H9 (cell line): ENCODE results near the gene ASTN1. TPM values are rescaled to one million over a fixed set of nuclear protein-coding genes. Genes with fewer than 3 reads are reported as not detected.

Experiments used
- DNase-seq: peaks from one replicate; pipeline ENCODE4 v3.0.0-alpha.2; 2017
- H2AFZ ChIP-seq: one replicate; pipeline ENCODE4 v1.6.1; 2013; ENCODE audit warnings: mild to moderate bottlenecking, low read length, control low read depth, moderate library complexity
- H2AK5ac ChIP-seq: 2 replicates; pipeline ENCODE4 v1.6.1; 2013; ENCODE audit warnings: low read length, control low read depth, mixed read lengths; ENCODE audit not compliant: insufficient read length
- H2BK120ac ChIP-seq: one replicate; pipeline ENCODE4 v1.6.1; 2013; ENCODE audit warnings: low read depth, mild to moderate bottlenecking, low read length, control low read depth, inconsistent platforms; ENCODE audit not compliant: poor library complexity, severe bottlenecking
- H2BK12ac ChIP-seq: 2 replicates; pipeline ENCODE4 v1.6.1; 2013; ENCODE audit warnings: low read length, control low read depth, mixed read lengths, low read depth; ENCODE audit not compliant: insufficient read length
- H2BK15ac ChIP-seq: 2 replicates; pipeline ENCODE4 v1.6.1; 2013; ENCODE audit warnings: low read depth, low read length, control low read depth
- H2BK20ac ChIP-seq: one replicate; pipeline ENCODE4 v1.6.1; 2013; ENCODE audit warnings: low read depth, mild to moderate bottlenecking, low read length, control low read depth, inconsistent platforms; ENCODE audit not compliant: poor library complexity, severe bottlenecking
- H2BK5ac ChIP-seq: 2 replicates; pipeline ENCODE4 v1.6.1; 2013; ENCODE audit warnings: low read length, control low read depth, mixed read lengths; ENCODE audit not compliant: insufficient read length
- H3K14ac ChIP-seq: 2 replicates; pipeline ENCODE4 v1.6.1; 2013; ENCODE audit warnings: low read length, control low read depth; ENCODE audit not compliant: insufficient read depth
- H3K18ac ChIP-seq: 2 replicates; pipeline ENCODE4 v1.6.1; 2013; ENCODE audit warnings: low read depth, mild to moderate bottlenecking, mixed read lengths, low read length, control low read depth; ENCODE audit not compliant: insufficient read length
- H3K23ac ChIP-seq: 2 replicates; pipeline ENCODE4 v1.6.1; 2013; ENCODE audit warnings: low read length, control low read depth, mixed read lengths, low read depth; ENCODE audit not compliant: insufficient read length
- H3K23me2 ChIP-seq: 2 replicates; pipeline ENCODE4 v1.6.1; 2013; ENCODE audit warnings: low read depth, mild to moderate bottlenecking, mixed read lengths, low read length, control low read depth; ENCODE audit not compliant: insufficient read length, poor library complexity, severe bottlenecking
- H3K27ac ChIP-seq: 2 replicates; pipeline ENCODE4 v1.5.1; 2013; ENCODE audit warnings: low read length, control low read depth, mixed read lengths, low read depth; ENCODE audit not compliant: insufficient read length
- H3K27me3 ChIP-seq: 2 replicates; pipeline ENCODE4 v1.6.1; 2013; ENCODE audit warnings: low read length, control low read depth, inconsistent platforms; ENCODE audit not compliant: insufficient read depth
- H3K4ac ChIP-seq: 2 replicates; pipeline ENCODE4 v1.6.1; 2013; ENCODE audit warnings: low read depth, mild to moderate bottlenecking, control low read depth, inconsistent platforms, low read length, moderate library complexity
- H3K4me1 ChIP-seq: 2 replicates; pipeline ENCODE4 v1.6.1; 2013; ENCODE audit warnings: low read length, control low read depth, inconsistent platforms; ENCODE audit not compliant: insufficient read depth
- H3K4me2 ChIP-seq: 2 replicates; pipeline ENCODE4 v1.6.1; 2013; ENCODE audit warnings: low read length, control low read depth, mixed read lengths; ENCODE audit not compliant: insufficient read length, insufficient read depth
- H3K56ac ChIP-seq: 2 replicates; pipeline ENCODE4 v1.6.1; 2013; ENCODE audit warnings: low read depth, mild to moderate bottlenecking, mixed read lengths, low read length, control low read depth; ENCODE audit not compliant: insufficient read length
- H3K79me1 ChIP-seq: 2 replicates; pipeline ENCODE4 v1.6.1; 2013; ENCODE audit warnings: low read depth, mild to moderate bottlenecking, moderate library complexity, low read length, control low read depth, inconsistent platforms; ENCODE audit not compliant: insufficient read depth, poor library complexity, severe bottlenecking
- H3K79me2 ChIP-seq: 2 replicates; pipeline ENCODE4 v1.6.1; 2013; ENCODE audit warnings: low read length, control low read depth, inconsistent platforms; ENCODE audit not compliant: insufficient read depth
- H3K9ac ChIP-seq: 2 replicates; pipeline ENCODE4 v1.6.1; 2013; ENCODE audit warnings: low read length, control low read depth, mixed read lengths; ENCODE audit not compliant: insufficient read length; ENCODE audit errors: extremely low read depth
- H3K9me3 ChIP-seq: one replicate; pipeline ENCODE4 v1.6.1; 2013; ENCODE audit warnings: low read depth, low read length, inconsistent platforms; ENCODE audit not compliant: control insufficient read depth
- H3T11ph ChIP-seq: one replicate; pipeline ENCODE4 v1.6.1; 2013; ENCODE audit warnings: mild to moderate bottlenecking, low read length, control low read depth, inconsistent platforms
- H4K20me1 ChIP-seq: one replicate; pipeline ENCODE4 v1.6.1; 2013; ENCODE audit not compliant: control insufficient read depth, insufficient read length, insufficient read depth
- H4K5ac ChIP-seq: 2 replicates; pipeline ENCODE4 v1.6.1; 2013; ENCODE audit warnings: low read depth, mild to moderate bottlenecking, mixed read lengths, low read length, control low read depth; ENCODE audit not compliant: insufficient read length
- H4K8ac ChIP-seq: replicated peaks from 2 replicates; pipeline ENCODE4 v1.6.1; 2013; ENCODE audit warnings: low read length, control low read depth, mixed read lengths, low read depth; ENCODE audit not compliant: insufficient read length
- H4K91ac ChIP-seq: 2 replicates; pipeline ENCODE4 v1.6.1; 2013; ENCODE audit warnings: low read depth, mild to moderate bottlenecking, moderate library complexity, mixed read lengths, low read length, control low read depth; ENCODE audit not compliant: insufficient read length
- H3K27ac Mint-ChIP-seq, 3 experiments: 2 replicates in 2 of 3; 3 replicates in 1 of 3; pipeline ENCODE4 v1.8.0; 2020 to 2021; ENCODE audit warnings: mixed read lengths in 3 of 3, mild to moderate bottlenecking in 1 of 3, moderate library complexity in 1 of 3
- H3K27me3 Mint-ChIP-seq: 2 replicates; pipeline ENCODE4 v1.8.0; 2021; ENCODE audit warnings: low read depth, mild to moderate bottlenecking, moderate library complexity, mixed read lengths
- H3K36me3 Mint-ChIP-seq, 3 experiments: 2 replicates in 2 of 3; 3 replicates in 1 of 3; pipeline ENCODE4 v1.8.0; 2020 to 2021; ENCODE audit warnings: low read depth in 3 of 3, mixed read lengths in 3 of 3; ENCODE audit not compliant: insufficient read depth in 1 of 3
- H3K4me1 Mint-ChIP-seq, 2 experiments: 2 replicates each; pipeline ENCODE4 v1.8.0; 2020; ENCODE audit warnings: mixed read lengths in 2 of 2
- H3K4me3 Mint-ChIP-seq, 2 experiments: 2 replicates in 1 of 2; 3 replicates in 1 of 2; pipeline ENCODE4 v1.8.0; 2020 to 2021; ENCODE audit warnings: mild to moderate bottlenecking in 2 of 2, mixed read lengths in 2 of 2, moderate library complexity in 1 of 2
- H3K9me3 Mint-ChIP-seq, 2 experiments: 2 replicates in 1 of 2; 3 replicates in 1 of 2; pipeline ENCODE4 v1.8.0; 2020; ENCODE audit warnings: mild to moderate bottlenecking in 2 of 2, mixed read lengths in 2 of 2, moderate library complexity in 1 of 2
- WGBS: extraction: QIAGEN DNeasy Blood & Tissue Kit; methylation state at CpG from one replicate; pipeline ENCODE4 v1.1.7; 2013; ENCODE audit warnings: missing lambda C conversion rate, low lambda C conversion rate, mixed read lengths; ENCODE audit not compliant: insufficient read length; ENCODE audit errors: extremely low coverage; 5-methylcytosine and 5-hydroxymethylcytosine counted together
- total RNA-seq: library from RNA; stranded (reverse); gene quantifications from 2 replicates; pipeline ENCODE4 v1.2.1, GENCODE V29; 2021
- TF ChIP-seq, protein P1 (sequence below): fragments of 200-600 bp; sonication (generic); conservative IDR thresholded peaks from 3 replicates; pipeline ENCODE4 v1.8.0; 2021; ENCODE audit warnings: antibody characterized with exemption, mild to moderate bottlenecking

The ASTN1 gene
- total RNA-seq, 1 experiment from 2014 or later = 0.98 TPM

DNA sequence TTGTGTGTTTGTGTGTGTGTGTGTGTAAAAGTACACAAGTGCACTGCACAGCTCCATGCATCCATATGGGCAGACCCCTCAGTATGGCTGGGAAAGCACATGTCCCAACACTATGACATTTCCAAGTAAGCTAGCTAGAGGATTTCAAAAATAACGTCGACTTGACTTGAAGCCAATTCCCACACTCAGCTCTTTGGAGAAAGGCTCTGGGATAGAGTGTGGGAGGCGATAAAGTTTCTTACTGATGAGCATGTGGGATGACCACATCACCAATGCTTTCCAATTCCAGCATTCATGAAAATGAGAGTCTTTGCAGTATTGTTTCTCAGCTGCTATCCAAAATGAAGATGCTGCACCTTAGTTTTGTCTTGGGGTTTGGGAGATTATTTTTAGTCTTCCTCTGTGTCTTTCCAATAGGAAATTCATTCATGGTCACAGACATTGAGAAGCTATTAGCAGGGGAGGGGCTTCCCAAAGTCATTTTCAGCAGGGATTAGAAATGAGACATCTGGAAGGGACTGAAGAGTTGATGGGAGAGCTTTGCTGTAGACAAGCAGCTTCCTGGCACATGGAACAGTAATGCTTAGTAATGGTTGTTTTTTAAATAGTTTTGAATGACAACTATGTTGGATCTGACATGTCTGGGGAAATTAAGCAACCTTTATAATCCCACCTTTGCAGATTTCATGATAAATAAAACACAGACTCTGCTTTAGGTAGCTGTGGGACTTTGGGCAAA lies 143.5 kb downstream of the ASTN1 start:
- Mint-ChIP-seq H3K27me3 (peaks cover 1% of the 10 kb centered on the region; the same call in 1 of the 2 replicates), H3K36me3 (peaks cover 0 to 5% (median 0%) of the 10 kb centered on the region in 3 experiments; a peak in 2 of 7 replicates), H3K27ac (no peak overlapping the region), H3K4me3 (no peak overlapping the region), H3K4me1 (peaks cover 7 to 10% of the 10 kb centered on the region in 2 experiments), H3K9me3 (no peaks in the 10 kb centered on the region)
- TF ChIP-seq, protein P1, sequence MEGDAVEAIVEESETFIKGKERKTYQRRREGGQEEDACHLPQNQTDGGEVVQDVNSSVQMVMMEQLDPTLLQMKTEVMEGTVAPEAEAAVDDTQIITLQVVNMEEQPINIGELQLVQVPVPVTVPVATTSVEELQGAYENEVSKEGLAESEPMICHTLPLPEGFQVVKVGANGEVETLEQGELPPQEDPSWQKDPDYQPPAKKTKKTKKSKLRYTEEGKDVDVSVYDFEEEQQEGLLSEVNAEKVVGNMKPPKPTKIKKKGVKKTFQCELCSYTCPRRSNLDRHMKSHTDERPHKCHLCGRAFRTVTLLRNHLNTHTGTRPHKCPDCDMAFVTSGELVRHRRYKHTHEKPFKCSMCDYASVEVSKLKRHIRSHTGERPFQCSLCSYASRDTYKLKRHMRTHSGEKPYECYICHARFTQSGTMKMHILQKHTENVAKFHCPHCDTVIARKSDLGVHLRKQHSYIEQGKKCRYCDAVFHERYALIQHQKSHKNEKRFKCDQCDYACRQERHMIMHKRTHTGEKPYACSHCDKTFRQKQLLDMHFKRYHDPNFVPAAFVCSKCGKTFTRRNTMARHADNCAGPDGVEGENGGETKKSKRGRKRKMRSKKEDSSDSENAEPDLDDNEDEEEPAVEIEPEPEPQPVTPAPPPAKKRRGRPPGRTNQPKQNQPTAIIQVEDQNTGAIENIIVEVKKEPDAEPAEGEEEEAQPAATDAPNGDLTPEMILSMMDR = no peak
- Histone ChIP-seq H3K18ac (no peak overlapping the region), H2AFZ (no peak overlapping the region), H3K4me1 (no peaks in the 10 kb centered on the region), H2BK5ac (no peak overlapping the region), H4K91ac (no peak overlapping the region), H2BK15ac (no peak overlapping the region), H4K20me1 (no peaks in the 10 kb centered on the region), H3K79me2 (no peaks in the 10 kb centered on the region), H3T11ph (no peak overlapping the region), H4K8ac (no peak overlapping the region), H4K5ac (no peak overlapping the region), H3K79me1 (no peaks in the 10 kb centered on the region), H2BK20ac (no peak overlapping the region), H3K56ac (no peak overlapping the region), H2BK120ac (no peak overlapping the region), H3K27ac (no peak overlapping the region), H3K23me2 (no peaks in the 10 kb centered on the region), H3K27me3 (no peaks in the 10 kb centered on the region), H3K9me3 (no peaks in the 10 kb centered on the region), H2AK5ac (no peak overlapping the region), H2BK12ac (no peak overlapping the region), H3K23ac (no peak overlapping the region), H3K9ac (no peak overlapping the region), H3K4me2 (no peak overlapping the region), H3K14ac (no peak overlapping the region), H3K4ac (no peak overlapping the region)
- no CpG with 5 or more reads among the region's 3 CpGs for WGBS
- no peak for DNase-seq
